ENCODE measurements around the gene KDM3A.

DNA sequence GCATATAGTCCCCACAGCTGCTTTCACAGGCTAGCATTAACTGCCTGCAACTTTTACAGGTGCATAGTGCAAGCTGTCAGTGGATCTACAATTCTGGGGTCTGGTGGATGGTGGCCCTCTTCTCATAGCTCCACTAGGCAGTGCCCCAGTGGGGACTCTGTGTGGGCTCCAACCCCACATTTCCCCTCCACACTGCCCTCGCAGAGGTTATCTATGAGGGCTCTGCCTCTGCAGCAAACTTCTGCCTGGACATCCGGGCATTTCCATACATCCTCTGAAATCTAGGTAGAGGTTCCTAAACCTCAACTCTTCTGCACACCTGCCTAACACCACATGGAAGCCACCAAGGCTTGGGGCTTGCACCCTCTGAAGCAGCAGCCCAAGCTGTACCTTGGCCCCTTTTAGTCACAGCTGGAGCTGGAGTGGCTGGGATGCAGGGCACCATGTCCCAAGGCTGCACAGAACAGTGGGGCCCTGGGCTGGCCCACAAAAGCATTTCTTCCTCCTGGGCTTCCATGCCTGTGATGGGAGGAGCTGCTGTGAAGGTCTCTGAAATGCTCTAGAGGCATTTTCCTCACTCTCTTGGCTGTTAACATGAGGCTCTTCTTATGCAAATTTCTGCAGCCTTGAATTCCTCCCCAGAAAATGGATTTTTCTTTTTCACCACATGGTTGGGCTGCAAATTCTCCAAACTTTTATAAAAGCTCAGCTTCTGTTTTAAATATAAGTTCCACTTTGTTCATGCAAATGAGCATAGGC, 59.3 kb downstream of the KDM3A start:
- TF ChIP-seq, protein P1, sequence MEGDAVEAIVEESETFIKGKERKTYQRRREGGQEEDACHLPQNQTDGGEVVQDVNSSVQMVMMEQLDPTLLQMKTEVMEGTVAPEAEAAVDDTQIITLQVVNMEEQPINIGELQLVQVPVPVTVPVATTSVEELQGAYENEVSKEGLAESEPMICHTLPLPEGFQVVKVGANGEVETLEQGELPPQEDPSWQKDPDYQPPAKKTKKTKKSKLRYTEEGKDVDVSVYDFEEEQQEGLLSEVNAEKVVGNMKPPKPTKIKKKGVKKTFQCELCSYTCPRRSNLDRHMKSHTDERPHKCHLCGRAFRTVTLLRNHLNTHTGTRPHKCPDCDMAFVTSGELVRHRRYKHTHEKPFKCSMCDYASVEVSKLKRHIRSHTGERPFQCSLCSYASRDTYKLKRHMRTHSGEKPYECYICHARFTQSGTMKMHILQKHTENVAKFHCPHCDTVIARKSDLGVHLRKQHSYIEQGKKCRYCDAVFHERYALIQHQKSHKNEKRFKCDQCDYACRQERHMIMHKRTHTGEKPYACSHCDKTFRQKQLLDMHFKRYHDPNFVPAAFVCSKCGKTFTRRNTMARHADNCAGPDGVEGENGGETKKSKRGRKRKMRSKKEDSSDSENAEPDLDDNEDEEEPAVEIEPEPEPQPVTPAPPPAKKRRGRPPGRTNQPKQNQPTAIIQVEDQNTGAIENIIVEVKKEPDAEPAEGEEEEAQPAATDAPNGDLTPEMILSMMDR (IDR thresholded peaks at IDR 0.05) = no peak
- TF ChIP-seq POLR2A (IDR thresholded peaks at IDR 0.05; ENCODE audit: low read depth) (no peak), EP300 (IDR thresholded peaks at IDR 0.05) (no peak)
